Measurements from ENCODE around the gene TRIM63. TPM values are rescaled to one million over a fixed set of nuclear protein-coding genes. Genes with fewer than 3 reads are reported as not detected.
A peak's percentile ranks its signal among the peaks of the same experiment; 100 is the strongest.

The TRIM63 gene
- total RNA-seq, 1 donor: not detected

- no peak overlapping the region for H3K4me3 ChIP-seq (ENCODE audit: low read depth, low read length)
- TF ChIP-seq CTCF (IDR thresholded peaks at IDR 0.05; ENCODE audit: insufficient read depth, low read depth, low read length): no peak
- no peak for DNase-seq (ENCODE audit: low read depth)
Measured at GRCh38 chr1:26023826-26024225, 43.6 kb downstream of the TRIM63 start.

- no peak overlapping the region for H3K4me3 ChIP-seq (ENCODE audit: low read depth, low read length)
- TF ChIP-seq CTCF (IDR thresholded peaks at IDR 0.05; ENCODE audit: insufficient read depth, low read depth, low read length): no peak
- DNase-seq (ENCODE audit: low read depth): no peak
Measured at GRCh38 chr1:26023009-26023408, 44.4 kb downstream of the TRIM63 start.

- TF ChIP-seq CTCF (IDR thresholded peaks at IDR 0.05; ENCODE audit: insufficient read depth, low read depth, low read length): no peak
- H3K4me3 ChIP-seq (ENCODE audit: low read depth, low read length): no peak overlapping the region
- DNase-seq (ENCODE audit: low read depth): no peak
Measured at GRCh38 chr1:26022404-26022779, 45.0 kb downstream of the TRIM63 start.

- no peak for TF ChIP-seq CTCF (IDR thresholded peaks at IDR 0.05; ENCODE audit: insufficient read depth, low read depth, low read length)
- peak within 1 kb of the TSS; percentile 40 for H3K4me3 ChIP-seq (ENCODE audit: low read depth, low read length)
- peak; percentile 42 for DNase-seq (ENCODE audit: low read depth)
Measured at GRCh38 chr1:26021647-26022403, 45.6 kb downstream of the TRIM63 start, which contains the start of gene EXTL1. TSS of gene EXTL1 (plus strand) at chr1:26021775. CDS start at chr1:26022647, 872 bp downstream.

GRCh38 chr1:26020941-26021646, 46.3 kb downstream of the TRIM63 start:
- TF ChIP-seq CTCF (IDR thresholded peaks at IDR 0.05; ENCODE audit: insufficient read depth, low read depth, low read length): no peak
- peak; percentile 38 for DNase-seq (ENCODE audit: low read depth)
- H3K4me3 ChIP-seq (ENCODE audit: low read depth, low read length): no peak overlapping the region

- DNase-seq (ENCODE audit: low read depth): peak; percentile 47
- no peak overlapping the region for H3K4me3 ChIP-seq (ENCODE audit: low read depth, low read length)
- no peak for TF ChIP-seq CTCF (IDR thresholded peaks at IDR 0.05; ENCODE audit: insufficient read depth, low read depth, low read length)
Measured at GRCh38 chr1:26020330-26020768, 47.1 kb downstream of the TRIM63 start.

All from fibroblast of villous mesenchyme (primary cell).